Rectal smooth muscle tissue (tissue), 1 donor: ENCODE data around the gene SLC16A14.
"Not testable (repeated sequence)": the region's sequence is repeated elsewhere in the genome, so short reads cannot be mapped to it uniquely, and the experiment has no call there.

Experiments
- H3K27ac ChIP-seq: one replicate; pipeline ENCODE4 v1.7.0; 2013; ENCODE audit warnings: low read depth, low read length, inconsistent platforms
- H3K27me3 ChIP-seq: one replicate; pipeline ENCODE4 v1.7.0; 2013; ENCODE audit warnings: low read length; ENCODE audit not compliant: control insufficient read depth, insufficient read depth
- H3K36me3 ChIP-seq: one replicate; pipeline ENCODE4 v1.7.0; 2013; ENCODE audit warnings: low read length; ENCODE audit not compliant: control insufficient read depth, insufficient read depth
- H3K4me1 ChIP-seq: one replicate; pipeline ENCODE4 v1.7.0; 2013; ENCODE audit warnings: low read length; ENCODE audit not compliant: control insufficient read depth, insufficient read depth
- H3K4me3 ChIP-seq: one replicate; pipeline ENCODE4 v1.7.0; 2013; ENCODE audit warnings: low read length
- H3K9ac ChIP-seq: one replicate; pipeline ENCODE4 v1.7.0; 2013; ENCODE audit warnings: low read length

SLC16A14 gene

GRCh38 chr2:230068651-230069055 lies at the start of gene SLC16A14:
TSS of gene SLC16A14 (minus strand) at chr2:230068924. CDS start at chr2:230059352, 9,572 bp downstream.
- Histone ChIP-seq H3K27ac (no peak within 1 kb of the TSS), H3K4me1 (no peaks in the 10 kb centered on the region), H3K27me3 (no peaks in the 10 kb centered on the region), H3K9ac (no peak within 1 kb of the TSS), H3K36me3 (no peaks in the 10 kb centered on the region), H3K4me3 (peak within 1 kb of the TSS; percentile 76)

GRCh38 chr2:230106771-230107170 lies 38.0 kb upstream of the SLC16A14 start:
- Histone ChIP-seq H3K27ac (no peak overlapping the region), H3K36me3 (no peaks in the 10 kb centered on the region), H3K4me3 (no peak overlapping the region)

GRCh38 chr2:230101967-230102366 lies 33.2 kb upstream of the SLC16A14 start:
- H3K27me3 ChIP-seq, H3K27ac ChIP-seq, H3K36me3 ChIP-seq, H3K4me1 ChIP-seq, H3K4me3 ChIP-seq, H3K9ac ChIP-seq: not testable (repeated sequence)

More at GRCh38 chr2:230106771-230107170, 38.0 kb upstream of the SLC16A14 start:
- Histone ChIP-seq H3K4me1 (no peaks in the 10 kb centered on the region), H3K9ac (no peak overlapping the region), H3K27me3 (no peaks in the 10 kb centered on the region)

- no peak overlapping the region for H3K27ac ChIP-seq
- no peak overlapping the region for H3K9ac ChIP-seq
- H3K27me3 ChIP-seq, result no peaks in the 10 kb centered on the region
- no peak overlapping the region for H3K4me3 ChIP-seq
- no peaks in the 10 kb centered on the region for H3K36me3 ChIP-seq
- H3K4me1 ChIP-seq, result no peaks in the 10 kb centered on the region
Measured at GRCh38 chr2:230097841-230098240, 29.1 kb upstream of the SLC16A14 start.

GRCh38 chr2:230097424-230097823 lies 28.7 kb upstream of the SLC16A14 start:
- no peaks in the 10 kb centered on the region for H3K4me1 ChIP-seq
- no peaks in the 10 kb centered on the region for H3K27me3 ChIP-seq
- no peak overlapping the region for H3K4me3 ChIP-seq
- H3K9ac ChIP-seq, result no peak overlapping the region
- no peaks in the 10 kb centered on the region for H3K36me3 ChIP-seq
- H3K27ac ChIP-seq, result no peak overlapping the region

GRCh38 chr2:230090967-230091366 lies 22.2 kb upstream of the SLC16A14 start:
- Histone ChIP-seq H3K27ac (no peak overlapping the region), H3K9ac (no peak overlapping the region), H3K36me3 (no peaks in the 10 kb centered on the region), H3K4me3 (no peak overlapping the region), H3K27me3 (no peaks in the 10 kb centered on the region), H3K4me1 (no peaks in the 10 kb centered on the region)

GRCh38 chr2:230085201-230085600 lies 16.5 kb upstream of the SLC16A14 start:
- no peak overlapping the region for H3K27ac ChIP-seq
- no peaks in the 10 kb centered on the region for H3K27me3 ChIP-seq
- no peak overlapping the region for H3K9ac ChIP-seq
- H3K4me1 ChIP-seq, result no peaks in the 10 kb centered on the region
- no peak overlapping the region for H3K4me3 ChIP-seq
- H3K36me3 ChIP-seq, result no peaks in the 10 kb centered on the region

- Histone ChIP-seq H3K36me3 (no peaks in the 10 kb centered on the region), H3K4me1 (no peaks in the 10 kb centered on the region), H3K27ac (no peak overlapping the region), H3K9ac (no peak overlapping the region), H3K4me3 (no peak overlapping the region), H3K27me3 (no peaks in the 10 kb centered on the region)
Measured at GRCh38 chr2:230077851-230078547, 9.3 kb upstream of the SLC16A14 start.

GRCh38 chr2:230076819-230077218 lies 8.1 kb upstream of the SLC16A14 start:
- Histone ChIP-seq H3K4me1 (no peaks in the 10 kb centered on the region), H3K27me3 (no peaks in the 10 kb centered on the region), H3K27ac (no peak overlapping the region)

GRCh38 chr2:230075988-230076631 lies 7.4 kb upstream of the SLC16A14 start:
- Histone ChIP-seq H3K36me3 (no peaks in the 10 kb centered on the region), H3K4me1 (no peaks in the 10 kb centered on the region), H3K27me3 (no peaks in the 10 kb centered on the region), H3K9ac (no peak overlapping the region), H3K4me3 (no peak overlapping the region), H3K27ac (no peak overlapping the region)

More at GRCh38 chr2:230076819-230077218, 8.1 kb upstream of the SLC16A14 start:
- H3K9ac ChIP-seq, result no peak overlapping the region
- no peak overlapping the region for H3K4me3 ChIP-seq
- H3K36me3 ChIP-seq, result no peaks in the 10 kb centered on the region

- H3K4me3 ChIP-seq, result no peak overlapping the region
- H3K27ac ChIP-seq, result no peak overlapping the region
- no peaks in the 10 kb centered on the region for H3K4me1 ChIP-seq
- no peaks in the 10 kb centered on the region for H3K36me3 ChIP-seq
- H3K27me3 ChIP-seq, result no peaks in the 10 kb centered on the region
- H3K9ac ChIP-seq, result no peak overlapping the region
Measured at GRCh38 chr2:230071421-230071820, 2.7 kb upstream of the SLC16A14 start.

GRCh38 chr2:230069402-230069801 lies 678 bp upstream of the SLC16A14 start:
- Histone ChIP-seq H3K9ac (no peak overlapping the region), H3K36me3 (no peaks in the 10 kb centered on the region), H3K4me3 (no peak overlapping the region), H3K27me3 (no peaks in the 10 kb centered on the region), H3K27ac (no peak overlapping the region), H3K4me1 (no peaks in the 10 kb centered on the region)
